WTC11 (cell line): ENCODE measurements around the gene ZAR1L. TPM values are rescaled to one million over a fixed set of nuclear protein-coding genes. Genes with fewer than 3 reads are reported as not detected.

Experiments
- ATAC-seq: fragments of 200-7000 bp; cut with Tn5 transposase; 2 replicates; pipeline ENCODE4 v1.10.0; 2021; ENCODE audit warnings: mild to moderate bottlenecking, moderate library complexity
- CTCF ChIA-PET: fragments of 300-600 bp; sonication (Branson Sonifier 250); formaldehyde crosslinking; loops from one replicate; lab custom pipeline; 2021; ENCODE audit warnings: antibody characterized with exemption; lab: Charles Lee
- POLR2A ChIA-PET: fragments of 350-600 bp; sonication (Branson Sonifier 250); formaldehyde crosslinking; loops from one replicate; lab custom pipeline; 2021; ENCODE audit warnings: antibody characterized with exemption; lab: Charles Lee
- DNase-seq: peaks from one replicate; pipeline ENCODE4 v3.0.0; 2021; ENCODE audit warnings: low spot score
- H3K27ac Mint-ChIP-seq: 2 replicates; pipeline ENCODE4 v1.8.0; 2021; ENCODE audit warnings: mixed read lengths
- H3K27me3 Mint-ChIP-seq: 2 replicates; pipeline ENCODE4 v1.8.0; 2021; ENCODE audit warnings: low read depth, mild to moderate bottlenecking, moderate library complexity, mixed read lengths
- H3K36me3 Mint-ChIP-seq: 2 replicates; pipeline ENCODE4 v1.8.0; 2021; ENCODE audit warnings: mixed read lengths
- H3K4me1 Mint-ChIP-seq: 2 replicates; pipeline ENCODE4 v1.8.0; 2022; ENCODE audit warnings: mixed read lengths
- H3K4me3 Mint-ChIP-seq: 2 replicates; pipeline ENCODE4 v1.8.0; 2021; ENCODE audit warnings: mild to moderate bottlenecking, moderate library complexity, mixed read lengths
- H3K9me3 Mint-ChIP-seq: 2 replicates; pipeline ENCODE4 v1.8.0; 2021; ENCODE audit warnings: mixed read lengths
- ELF4 ChIP-seq: sonication (generic); formaldehyde crosslinking; IDR thresholded peaks from 2 replicates; pipeline ENCODE4 v1.8.1; 2022; ENCODE audit warnings: low read depth, mild to moderate bottlenecking, moderate library complexity, missing genetic modification reagents
- ESRRA ChIP-seq: sonication (generic); formaldehyde crosslinking; IDR thresholded peaks from 2 replicates; pipeline ENCODE4 v1.8.1; 2022; ENCODE audit warnings: mild to moderate bottlenecking, missing genetic modification reagents, borderline replicate concordance
- ETV6 ChIP-seq: sonication (generic); formaldehyde crosslinking; IDR thresholded peaks from 2 replicates; pipeline ENCODE4 v1.8.1; 2022; ENCODE audit warnings: mild to moderate bottlenecking, missing genetic modification reagents
- FOXJ3 ChIP-seq: sonication (generic); formaldehyde crosslinking; IDR thresholded peaks from 2 replicates; pipeline ENCODE4 v1.9.0; 2021; ENCODE audit warnings: missing genetic modification reagents, mild to moderate bottlenecking, borderline replicate concordance
- GRHL2 ChIP-seq: fragments of 250-450 bp; sonication (Bioruptor Pico); IDR thresholded peaks from 2 replicates; pipeline ENCODE4 v1.8.0; 2022; ENCODE audit warnings: mild to moderate bottlenecking, moderate library complexity; ENCODE audit not compliant: insufficient replicate concordance, severe bottlenecking
- IRF2 ChIP-seq: sonication (generic); formaldehyde crosslinking; IDR thresholded peaks from 2 replicates; pipeline ENCODE4 v1.8.0; 2022; ENCODE audit warnings: low read depth, missing genetic modification reagents, borderline replicate concordance
- KAT7 ChIP-seq: sonication (generic); formaldehyde crosslinking; IDR thresholded peaks from 2 replicates; pipeline ENCODE4 v1.8.1; 2023; ENCODE audit warnings: missing genetic modification reagents, mild to moderate bottlenecking, borderline replicate concordance
- MXD4 ChIP-seq: fragments of 250-450 bp; sonication (Bioruptor Pico); IDR thresholded peaks from 2 replicates; pipeline ENCODE4 v1.8.0; 2021; ENCODE audit warnings: mild to moderate bottlenecking, moderate library complexity, borderline replicate concordance
- NFE2L1 ChIP-seq: sonication (generic); formaldehyde crosslinking; IDR thresholded peaks from 2 replicates; pipeline ENCODE4 v1.8.1; 2023; ENCODE audit warnings: missing genetic modification reagents
- PRRX2 ChIP-seq: fragments of 250-450 bp; sonication (Bioruptor Pico); IDR thresholded peaks from 2 replicates; pipeline ENCODE4 v1.8.0; 2021; ENCODE audit warnings: mild to moderate bottlenecking
- TCF7 ChIP-seq: sonication (generic); formaldehyde crosslinking; IDR thresholded peaks from 2 replicates; pipeline ENCODE4 v1.8.0; 2022; ENCODE audit warnings: mild to moderate bottlenecking, low read depth, missing genetic modification reagents, moderate library complexity
- ZNF121 ChIP-seq: sonication (generic); formaldehyde crosslinking; IDR thresholded peaks from 2 replicates; pipeline ENCODE4 v1.8.0; 2023; ENCODE audit warnings: missing genetic modification reagents
- ZNF138 ChIP-seq: sonication (generic); formaldehyde crosslinking; conservative IDR thresholded peaks from 2 replicates; pipeline ENCODE4 v1.8.1; 2022; ENCODE audit warnings: mild to moderate bottlenecking, moderate library complexity, missing genetic modification reagents
- ZNF232 ChIP-seq: sonication (generic); formaldehyde crosslinking; IDR thresholded peaks from 2 replicates; pipeline ENCODE4 v1.8.0; 2022; ENCODE audit warnings: mild to moderate bottlenecking, missing genetic modification reagents
- ZNF317 ChIP-seq: sonication (generic); formaldehyde crosslinking; IDR thresholded peaks from 2 replicates; pipeline ENCODE4 v1.8.1; 2023; ENCODE audit warnings: low read depth, mild to moderate bottlenecking, moderate library complexity, missing genetic modification reagents, borderline replicate concordance
- total RNA-seq: library from RNA; stranded (reverse); gene quantifications from 3 replicates; pipeline ENCODE4 v1.2.3, GENCODE V29; 2021
- TF ChIP-seq, protein P1 (sequence below): sonication (generic); formaldehyde crosslinking; IDR thresholded peaks from 2 replicates; pipeline ENCODE4 v1.8.0; 2022; ENCODE audit warnings: mild to moderate bottlenecking, missing genetic modification reagents
- TF ChIP-seq, protein P2 (sequence below): fragments of 250-450 bp; sonication (Bioruptor Pico); IDR thresholded peaks from 2 replicates; pipeline ENCODE4 v1.8.0; 2021; ENCODE audit warnings: mild to moderate bottlenecking
- TF ChIP-seq, protein P3 (sequence below): sonication (generic); formaldehyde crosslinking; IDR thresholded peaks from 2 replicates; pipeline ENCODE4 v1.8.0; 2022; ENCODE audit warnings: mild to moderate bottlenecking, missing genetic modification reagents
- TF ChIP-seq, protein P4 (sequence below): sonication (generic); formaldehyde crosslinking; IDR thresholded peaks from 2 replicates; pipeline ENCODE4 v1.8.0; 2022; ENCODE audit warnings: mild to moderate bottlenecking, missing genetic modification reagents
- TF ChIP-seq, protein P5 (sequence below): sonication (generic); formaldehyde crosslinking; IDR thresholded peaks from 2 replicates; pipeline ENCODE4 v1.8.1; 2022; ENCODE audit warnings: mild to moderate bottlenecking, moderate library complexity, missing genetic modification reagents
- TF ChIP-seq, protein P6 (sequence below): fragments of 250-450 bp; sonication (Bioruptor Pico); IDR thresholded peaks from 2 replicates; pipeline ENCODE4 v1.9.0; 2021; ENCODE audit warnings: moderate library complexity, mild to moderate bottlenecking, inconsistent platforms, borderline replicate concordance
- TF ChIP-seq, protein P7 (sequence below): fragments of 250-450 bp; sonication (Bioruptor Pico); conservative IDR thresholded peaks from 2 replicates; pipeline ENCODE4 v1.9.0; 2021; ENCODE audit warnings: mild to moderate bottlenecking

ZAR1L gene
- total RNA-seq, 1 experiment from 2014 or later, result 0.33 TPM

DNA sequence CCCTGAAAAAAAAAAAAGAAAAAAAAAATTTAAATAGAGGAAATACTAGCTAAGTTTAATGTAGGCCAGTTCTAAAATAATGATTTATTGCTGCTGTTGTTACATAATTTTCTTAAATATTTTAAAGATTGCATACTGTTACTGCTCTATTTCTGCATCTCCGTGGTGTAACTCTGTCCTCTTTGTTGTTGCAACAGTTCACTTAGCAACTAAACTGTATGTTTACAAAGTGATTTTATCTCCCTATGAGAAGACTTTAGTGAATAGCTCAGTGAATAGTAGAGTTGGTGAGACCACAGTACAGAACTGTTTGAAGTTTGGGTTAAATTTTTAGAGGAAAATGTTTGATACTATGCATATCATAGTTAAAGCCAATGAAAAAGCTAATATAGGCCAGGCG, 19.5 kb upstream of the ZAR1L start:
- H3K9me3 Mint-ChIP-seq, result peaks cover 40% of the 10 kb centered on the region
- no peaks in the 10 kb centered on the region for H3K27me3 Mint-ChIP-seq
- peaks cover 14% of the 10 kb centered on the region for H3K4me1 Mint-ChIP-seq
- TF ChIP-seq, protein P1, sequence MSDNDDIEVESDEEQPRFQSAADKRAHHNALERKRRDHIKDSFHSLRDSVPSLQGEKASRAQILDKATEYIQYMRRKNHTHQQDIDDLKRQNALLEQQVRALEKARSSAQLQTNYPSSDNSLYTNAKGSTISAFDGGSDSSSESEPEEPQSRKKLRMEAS, result no peak
- TF ChIP-seq GRHL2, result no peak
- no peak for TF ChIP-seq MXD4 (CRISPR knock-in tag)
- TF ChIP-seq, protein P2, sequence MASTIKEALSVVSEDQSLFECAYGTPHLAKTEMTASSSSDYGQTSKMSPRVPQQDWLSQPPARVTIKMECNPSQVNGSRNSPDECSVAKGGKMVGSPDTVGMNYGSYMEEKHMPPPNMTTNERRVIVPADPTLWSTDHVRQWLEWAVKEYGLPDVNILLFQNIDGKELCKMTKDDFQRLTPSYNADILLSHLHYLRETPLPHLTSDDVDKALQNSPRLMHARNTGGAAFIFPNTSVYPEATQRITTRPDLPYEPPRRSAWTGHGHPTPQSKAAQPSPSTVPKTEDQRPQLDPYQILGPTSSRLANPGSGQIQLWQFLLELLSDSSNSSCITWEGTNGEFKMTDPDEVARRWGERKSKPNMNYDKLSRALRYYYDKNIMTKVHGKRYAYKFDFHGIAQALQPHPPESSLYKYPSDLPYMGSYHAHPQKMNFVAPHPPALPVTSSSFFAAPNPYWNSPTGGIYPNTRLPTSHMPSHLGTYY (CRISPR knock-in tag), result no peak
- no peak for TF ChIP-seq ZNF121 (CRISPR knock-in tag)
- TF ChIP-seq, protein P3, sequence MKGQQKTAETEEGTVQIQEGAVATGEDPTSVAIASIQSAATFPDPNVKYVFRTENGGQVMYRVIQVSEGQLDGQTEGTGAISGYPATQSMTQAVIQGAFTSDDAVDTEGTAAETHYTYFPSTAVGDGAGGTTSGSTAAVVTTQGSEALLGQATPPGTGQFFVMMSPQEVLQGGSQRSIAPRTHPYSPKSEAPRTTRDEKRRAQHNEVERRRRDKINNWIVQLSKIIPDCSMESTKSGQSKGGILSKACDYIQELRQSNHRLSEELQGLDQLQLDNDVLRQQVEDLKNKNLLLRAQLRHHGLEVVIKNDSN (CRISPR knock-in tag), result no peak
- TF ChIP-seq, protein P4, sequence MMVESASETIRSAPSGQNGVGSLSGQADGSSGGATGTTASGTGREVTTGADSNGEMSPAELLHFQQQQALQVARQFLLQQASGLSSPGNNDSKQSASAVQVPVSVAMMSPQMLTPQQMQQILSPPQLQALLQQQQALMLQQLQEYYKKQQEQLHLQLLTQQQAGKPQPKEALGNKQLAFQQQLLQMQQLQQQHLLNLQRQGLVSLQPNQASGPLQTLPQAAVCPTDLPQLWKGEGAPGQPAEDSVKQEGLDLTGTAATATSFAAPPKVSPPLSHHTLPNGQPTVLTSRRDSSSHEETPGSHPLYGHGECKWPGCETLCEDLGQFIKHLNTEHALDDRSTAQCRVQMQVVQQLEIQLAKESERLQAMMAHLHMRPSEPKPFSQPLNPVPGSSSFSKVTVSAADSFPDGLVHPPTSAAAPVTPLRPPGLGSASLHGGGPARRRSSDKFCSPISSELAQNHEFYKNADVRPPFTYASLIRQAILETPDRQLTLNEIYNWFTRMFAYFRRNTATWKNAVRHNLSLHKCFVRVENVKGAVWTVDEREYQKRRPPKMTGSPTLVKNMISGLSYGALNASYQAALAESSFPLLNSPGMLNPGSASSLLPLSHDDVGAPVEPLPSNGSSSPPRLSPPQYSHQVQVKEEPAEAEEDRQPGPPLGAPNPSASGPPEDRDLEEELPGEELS (CRISPR knock-in tag), result no peak
- TF ChIP-seq, protein P5, sequence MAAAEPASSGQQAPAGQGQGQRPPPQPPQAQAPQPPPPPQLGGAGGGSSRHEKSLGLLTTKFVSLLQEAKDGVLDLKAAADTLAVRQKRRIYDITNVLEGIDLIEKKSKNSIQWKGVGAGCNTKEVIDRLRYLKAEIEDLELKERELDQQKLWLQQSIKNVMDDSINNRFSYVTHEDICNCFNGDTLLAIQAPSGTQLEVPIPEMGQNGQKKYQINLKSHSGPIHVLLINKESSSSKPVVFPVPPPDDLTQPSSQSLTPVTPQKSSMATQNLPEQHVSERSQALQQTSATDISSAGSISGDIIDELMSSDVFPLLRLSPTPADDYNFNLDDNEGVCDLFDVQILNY (CRISPR knock-in tag), result no peak
- no peak for TF ChIP-seq ZNF317 (CRISPR knock-in tag)
- TF ChIP-seq, protein P6, sequence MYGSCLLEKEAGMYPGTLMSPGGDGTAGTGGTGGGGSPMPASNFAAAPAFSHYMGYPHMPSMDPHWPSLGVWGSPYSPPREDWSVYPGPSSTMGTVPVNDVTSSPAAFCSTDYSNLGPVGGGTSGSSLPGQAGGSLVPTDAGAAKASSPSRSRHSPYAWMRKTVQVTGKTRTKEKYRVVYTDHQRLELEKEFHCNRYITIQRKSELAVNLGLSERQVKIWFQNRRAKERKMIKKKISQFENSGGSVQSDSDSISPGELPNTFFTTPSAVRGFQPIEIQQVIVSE, result no peak
- ChIA-PET CTCF (no interaction called here), POLR2A (interaction anchor here (0.6 kb wide), 1 partner anchor 11 kb away, joined by 3 read pairs; no protein-coding TSS in a partner anchor)
- ATAC-seq, result no peak
- no peak overlapping the region for H3K27ac Mint-ChIP-seq
- peaks cover 81% of the 10 kb centered on the region for H3K36me3 Mint-ChIP-seq
- DNase-seq, result no peak
- H3K4me3 Mint-ChIP-seq, result no peak overlapping the region

DNA sequence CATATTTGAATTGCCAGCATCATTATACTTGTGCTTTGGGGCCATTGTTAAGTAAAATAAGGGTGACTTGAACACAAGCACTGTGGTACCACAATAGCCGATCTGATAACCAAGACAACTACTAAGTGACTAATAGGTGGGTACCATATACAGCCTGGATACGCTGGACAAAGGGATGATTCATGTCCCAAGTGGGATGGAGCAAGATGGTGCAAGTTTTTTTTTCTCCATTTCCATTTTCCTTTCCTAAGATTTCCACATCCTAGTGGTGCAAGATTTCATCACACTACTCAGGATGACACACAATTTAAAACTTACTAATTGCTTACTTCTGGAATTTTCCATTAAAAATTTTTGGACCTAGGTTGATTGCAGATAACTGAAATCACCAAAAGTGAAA, 15.3 kb upstream of the ZAR1L start:
- Mint-ChIP-seq H3K4me3 (no peak overlapping the region), H3K9me3 (peaks cover 5% of the 10 kb centered on the region; the same call in 1 of the 2 replicates), H3K36me3 (peaks cover 58% of the 10 kb centered on the region), H3K27me3 (no peaks in the 10 kb centered on the region), H3K27ac (no peak overlapping the region), H3K4me1 (no peaks in the 10 kb centered on the region)
- ATAC-seq, result no peak
- DNase-seq, result no peak
- TF ChIP-seq PRRX2 (CRISPR knock-in tag) (no peak), ELF4 (CRISPR knock-in tag) (no peak), TCF7 (no peak), ZNF232 (CRISPR knock-in tag) (no peak)
- TF ChIP-seq, protein P1, result no peak
- ChIA-PET POLR2A (no interaction called here), CTCF (no interaction called here)

DNA sequence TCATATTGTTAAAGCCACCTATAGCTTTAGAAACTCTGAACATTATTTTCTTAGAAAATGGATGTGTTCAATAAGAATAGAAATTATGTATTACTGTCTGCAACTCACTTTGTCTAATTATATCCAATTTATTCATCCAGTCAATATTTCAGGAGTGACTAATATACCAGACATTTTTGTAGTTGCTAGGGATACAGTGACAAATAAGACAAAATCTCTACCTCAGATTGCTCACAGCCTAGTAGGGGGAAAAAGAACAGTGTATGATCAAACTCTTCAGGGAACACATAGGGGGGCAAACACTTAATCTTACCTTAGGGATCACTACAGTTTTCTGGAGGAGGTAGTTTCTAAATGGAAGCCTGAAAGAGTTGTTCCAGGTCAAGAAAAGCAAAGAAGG, 8.7 kb upstream of the ZAR1L start:
- ATAC-seq, result no peak
- no peak overlapping the region for H3K27ac Mint-ChIP-seq
- CTCF ChIA-PET, result no interaction called here
- H3K4me3 Mint-ChIP-seq, result no peak overlapping the region
- DNase-seq, result no peak
- no peaks in the 10 kb centered on the region for H3K4me1 Mint-ChIP-seq
- no peaks in the 10 kb centered on the region for H3K9me3 Mint-ChIP-seq
- H3K36me3 Mint-ChIP-seq, result peaks cover 48% of the 10 kb centered on the region
- POLR2A ChIA-PET, result interaction anchor here (0.7 kb wide), 1 partner anchor 11 kb away, joined by 3 read pairs; no protein-coding TSS in a partner anchor
- H3K27me3 Mint-ChIP-seq, result no peaks in the 10 kb centered on the region
- TF ChIP-seq KAT7 (CRISPR knock-in tag), result no peak
- TF ChIP-seq NFE2L1 (CRISPR knock-in tag), result no peak
- no peak for TF ChIP-seq ZNF138 (CRISPR knock-in tag)
- TF ChIP-seq, protein P7, sequence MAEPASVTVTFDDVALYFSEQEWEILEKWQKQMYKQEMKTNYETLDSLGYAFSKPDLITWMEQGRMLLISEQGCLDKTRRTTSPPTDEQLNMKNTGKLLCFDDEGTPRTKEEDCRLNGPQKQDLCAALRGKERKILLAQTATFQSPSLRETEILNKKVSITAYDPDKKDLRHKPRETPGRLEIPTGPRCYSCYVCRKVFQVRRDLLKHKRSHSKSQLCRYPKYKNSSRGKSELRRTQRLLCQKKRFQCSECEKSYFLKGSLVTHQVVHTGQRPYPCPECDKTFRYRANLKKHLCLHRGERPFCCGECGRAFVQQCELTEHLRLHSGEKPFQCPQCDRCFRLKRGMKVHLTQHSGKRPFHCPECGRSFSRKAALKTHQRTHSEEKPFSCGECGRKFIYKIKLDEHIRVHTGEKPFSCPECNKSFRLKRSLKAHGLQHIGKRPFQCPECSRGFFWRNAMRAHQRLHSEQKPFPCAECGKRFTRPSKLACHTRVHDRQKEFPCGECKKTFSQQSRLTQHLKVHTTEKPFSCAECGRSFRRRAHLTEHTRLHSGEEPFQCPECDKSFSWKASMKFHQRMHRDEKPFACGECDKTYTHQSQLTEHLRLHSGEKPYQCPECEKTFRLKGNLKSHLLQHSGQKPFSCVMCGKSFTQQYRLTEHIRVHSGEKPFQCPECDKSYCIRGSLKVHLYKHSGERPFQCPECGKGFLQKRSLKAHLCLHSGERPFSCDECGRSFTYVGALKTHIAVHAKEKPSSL (CRISPR knock-in tag), result no peak
- no peak for TF ChIP-seq MXD4 (CRISPR knock-in tag)
- TF ChIP-seq FOXJ3, result no peak
- TF ChIP-seq ESRRA (CRISPR knock-in tag), result no peak
- TF ChIP-seq, protein P1, result no peak
- no peak for TF ChIP-seq IRF2 (CRISPR knock-in tag)
- no peak for TF ChIP-seq ETV6 (CRISPR knock-in tag)
- TF ChIP-seq, protein P3 (CRISPR knock-in tag), result no peak
